GM18870 (cell line): Measurements from ENCODE around the gene CSRP3.
"Not testable (repeated sequence)": the region's sequence is repeated elsewhere in the genome, so short reads cannot be mapped to it uniquely, and the experiment has no call there.

ENCODE experiments used
- ATAC-seq: cut with Tn5 transposase; IDR thresholded peaks from one replicate; pipeline ENCODE4 v1.9.1; 2021; ENCODE audit warnings: moderate library complexity; ENCODE audit not compliant: unreplicated experiment

The CSRP3 gene

DNA sequence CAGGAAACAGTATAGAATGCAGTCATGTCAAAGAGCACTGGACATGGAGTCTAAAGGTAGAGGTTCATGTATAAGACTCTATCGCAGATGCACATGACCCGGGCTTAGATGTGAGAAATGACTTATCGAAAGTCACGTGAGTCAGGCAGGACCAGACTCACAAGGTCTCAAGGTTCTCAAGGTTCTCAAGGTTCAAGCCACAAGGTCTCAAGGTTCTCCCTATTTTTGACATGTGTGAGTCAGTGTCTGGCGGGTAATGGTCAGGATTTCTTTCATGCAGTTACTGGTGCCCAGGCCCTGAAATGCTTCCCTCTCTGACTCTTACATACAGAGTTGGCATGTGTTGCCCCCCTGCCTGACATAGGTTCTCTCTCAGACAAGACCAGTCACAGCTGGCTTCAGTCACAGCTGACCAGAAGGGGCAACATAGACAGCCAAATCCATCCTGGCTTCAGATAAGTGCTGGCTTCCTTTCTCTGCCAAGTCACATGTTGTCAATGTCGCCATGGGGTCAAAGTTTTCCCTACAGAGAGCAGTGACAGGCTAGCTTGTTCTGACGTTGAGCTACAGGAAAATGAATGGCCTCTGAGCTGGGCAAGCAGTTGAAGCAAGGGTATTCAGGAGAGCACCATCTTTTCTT, 10.1 kb downstream of the CSRP3 start:
- ATAC-seq = no peak

DNA sequence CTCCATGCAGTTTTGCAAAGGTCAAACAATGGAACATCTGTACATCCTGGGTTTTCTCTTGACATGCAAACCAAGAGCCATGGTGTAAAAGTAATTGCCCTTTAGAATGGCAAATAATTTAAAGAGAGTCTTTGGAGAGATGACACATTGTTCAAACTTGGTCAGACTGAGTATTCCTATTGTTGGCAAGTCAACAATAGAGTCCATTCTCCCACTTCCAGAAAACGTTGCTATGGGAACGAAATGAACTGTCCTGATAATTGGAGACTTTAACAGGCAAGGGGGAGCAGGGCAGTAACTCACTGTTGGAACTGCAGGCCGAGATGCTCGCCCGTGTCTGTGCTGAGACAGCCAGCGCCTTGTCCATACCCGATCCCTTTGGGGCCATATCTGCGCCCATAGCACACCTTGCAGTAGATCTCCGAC, 13.9 kb downstream of the CSRP3 start:
- no peak for ATAC-seq

DNA sequence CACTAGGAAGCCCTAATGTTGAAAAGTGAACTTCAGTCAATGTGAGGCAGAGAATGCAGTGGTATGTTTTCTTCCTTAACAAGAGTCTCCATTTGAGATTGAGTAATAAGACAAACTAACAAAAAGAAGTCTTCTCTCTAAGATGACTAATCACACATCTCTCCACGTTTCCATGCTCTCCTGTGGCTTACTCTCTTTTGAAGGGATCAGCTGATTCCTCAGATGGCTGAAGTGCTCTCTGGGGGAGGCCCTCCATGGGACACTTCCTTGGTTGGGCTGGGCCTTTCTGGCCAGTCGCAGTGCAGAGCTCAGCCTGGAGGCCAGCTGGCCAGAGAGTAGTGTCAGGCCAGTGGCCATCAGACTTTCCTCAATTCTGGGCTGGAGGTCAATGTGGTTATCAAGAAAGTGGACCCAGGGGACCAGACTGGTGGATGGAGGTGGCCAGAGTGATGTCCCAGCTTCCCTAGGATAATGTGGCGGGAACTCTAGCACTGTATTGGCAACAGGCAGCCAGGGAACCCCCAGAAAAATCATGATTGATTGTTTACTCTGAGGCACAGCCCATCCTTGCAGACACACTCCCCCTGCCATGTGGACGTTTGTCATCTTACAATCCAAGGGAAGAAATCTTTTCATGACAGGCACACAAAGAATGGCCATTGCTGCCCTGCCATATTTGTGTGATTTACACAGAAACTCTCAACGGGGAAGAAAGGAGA, 14.5 kb downstream of the CSRP3 start:
- no peak for ATAC-seq

DNA sequence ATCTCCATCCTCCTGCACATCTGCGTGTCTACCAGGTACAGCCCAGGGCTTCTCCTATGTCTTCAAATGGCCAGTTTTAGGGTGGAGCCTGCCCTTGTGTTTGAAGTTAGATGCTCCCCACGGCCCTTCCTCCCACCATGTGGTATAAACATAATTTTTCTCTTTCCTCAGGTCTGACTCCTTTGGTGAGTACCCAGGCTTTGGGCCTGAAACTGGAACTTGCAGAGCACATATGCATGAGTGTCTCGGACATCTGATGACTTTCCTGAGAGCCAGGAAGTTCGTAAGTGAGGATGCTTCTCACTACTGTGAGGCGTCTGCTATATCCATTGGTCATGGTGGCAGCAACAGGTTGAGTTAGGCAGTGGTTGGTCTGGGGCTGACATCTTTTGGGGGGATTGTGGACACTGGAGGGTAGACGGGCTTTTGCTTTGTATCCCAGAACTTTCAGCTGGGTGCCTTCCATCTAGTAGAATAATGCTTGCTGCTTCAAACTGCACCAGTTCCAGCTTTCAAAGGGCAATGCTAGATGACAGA, 16.2 kb downstream of the CSRP3 start:
- ATAC-seq = no peak

DNA sequence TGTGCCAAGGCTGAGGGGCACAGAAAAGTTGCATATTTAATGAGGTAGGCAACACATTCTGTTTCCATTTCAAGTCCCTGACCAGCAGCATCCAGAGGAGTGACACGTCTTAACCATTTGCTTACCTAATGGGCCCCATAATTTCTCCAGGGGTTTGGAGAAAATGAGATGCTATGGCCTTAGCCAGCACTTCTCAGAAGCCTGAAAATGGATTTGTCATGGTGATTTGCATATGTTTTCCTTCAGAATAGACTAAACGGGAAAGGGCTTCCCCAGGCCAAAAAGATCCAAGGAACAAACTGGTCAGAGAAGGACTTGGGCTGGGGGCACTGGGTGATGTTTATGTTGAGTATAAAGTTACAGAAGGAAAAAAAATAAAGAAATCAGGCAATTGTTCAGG, 16.7 kb downstream of the CSRP3 start:
- no peak for ATAC-seq

DNA sequence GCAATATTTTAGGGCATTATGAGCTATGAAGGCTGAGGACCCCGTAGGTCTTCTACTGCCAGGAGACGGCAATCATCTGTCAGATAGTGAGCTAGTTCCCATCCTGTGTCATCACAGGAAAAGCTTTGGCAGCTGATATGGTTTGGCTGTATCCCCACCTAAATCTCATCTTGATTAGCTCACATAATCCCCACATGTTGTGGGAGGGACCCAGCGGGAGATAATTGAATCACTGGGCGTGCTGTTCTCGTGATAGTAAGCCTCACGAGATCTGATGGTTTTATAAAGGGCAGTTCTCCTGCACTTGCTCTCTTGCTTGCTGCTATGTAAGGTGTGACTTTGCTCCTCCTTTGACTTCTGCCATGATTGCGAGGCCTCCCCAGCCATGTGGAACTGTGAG, 18.1 kb downstream of the CSRP3 start:
- no peak for ATAC-seq

- ATAC-seq = no peak
Observed at GRCh38 chr11:19181531-19182261, 20.1 kb downstream of the CSRP3 start.

DNA sequence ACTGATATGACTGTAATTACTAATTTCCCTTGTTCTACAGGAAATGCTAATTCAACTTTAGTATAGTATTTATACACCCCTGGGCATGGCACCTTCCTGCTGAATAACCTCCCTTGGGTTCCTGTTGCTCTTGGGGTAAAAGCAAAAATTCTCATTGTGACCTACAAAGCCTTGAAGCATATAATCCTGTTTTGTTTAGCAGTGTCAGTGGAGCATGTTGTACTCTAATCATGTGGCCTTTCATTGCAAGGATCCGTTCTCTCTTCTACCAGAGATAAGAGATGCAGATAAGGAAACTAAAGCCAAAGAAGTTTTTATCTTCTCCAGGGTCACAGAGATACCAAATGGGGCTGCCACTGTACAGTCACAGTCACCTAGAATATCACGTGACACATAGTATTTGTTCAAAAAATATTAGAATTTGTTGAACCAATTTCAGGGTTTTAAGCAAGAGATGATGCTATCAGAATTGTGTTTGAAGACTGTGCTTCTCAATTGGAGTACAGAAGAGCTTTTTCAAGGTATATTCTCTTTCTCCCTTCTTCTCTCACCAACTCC, 25.1 kb downstream of the CSRP3 start:
- ATAC-seq = no peak

- ATAC-seq = no peak
Observed at GRCh38 chr11:19173964-19174638, 27.7 kb downstream of the CSRP3 start.

GRCh38 chr11:19173004-19173689, 28.6 kb downstream of the CSRP3 start:
- ATAC-seq = no peak

GRCh38 chr11:19168090-19168489, 33.7 kb downstream of the CSRP3 start:
- no peak for ATAC-seq

DNA sequence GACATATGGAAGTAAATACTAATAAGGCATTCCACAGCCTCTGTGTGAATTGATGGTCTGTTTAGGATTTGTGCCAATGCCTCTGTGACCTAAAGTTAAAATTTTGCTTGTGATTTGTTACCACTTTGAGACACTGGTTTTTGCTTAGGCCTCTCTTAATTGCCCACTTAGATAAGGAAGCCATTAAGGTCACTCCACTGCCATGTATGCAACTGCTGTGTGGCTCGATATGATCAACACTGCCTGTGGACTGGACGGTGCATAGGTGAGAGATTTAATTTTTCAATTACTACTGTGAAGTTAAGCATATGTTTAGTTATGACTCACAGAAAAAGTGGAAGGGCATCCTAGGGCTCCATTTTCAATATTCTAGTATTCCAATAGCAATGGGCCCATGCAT, 36.9 kb downstream of the CSRP3 start:
- ATAC-seq = no peak

- no peak for ATAC-seq
Observed at GRCh38 chr11:19164230-19164855, 37.4 kb downstream of the CSRP3 start.

DNA sequence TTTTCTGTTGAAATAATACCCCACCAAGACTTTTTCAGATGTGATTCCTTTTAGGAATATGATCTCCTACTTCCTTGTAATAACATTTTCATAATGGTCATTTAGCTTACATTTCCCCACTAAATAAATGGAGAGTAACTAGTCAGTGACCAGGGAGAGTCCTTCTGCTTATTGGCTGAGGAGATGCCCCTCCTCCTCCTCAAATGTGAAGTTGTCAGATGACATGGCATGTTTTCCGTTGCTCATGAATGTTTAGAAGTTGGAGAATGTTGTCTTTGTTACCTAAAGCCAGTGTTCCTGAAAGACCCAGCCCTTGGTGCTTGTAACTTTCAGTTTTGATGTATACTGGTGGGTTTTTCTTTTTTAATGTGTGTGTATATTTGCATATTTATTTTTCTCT, 38.2 kb downstream of the CSRP3 start:
- ATAC-seq = no peak

GRCh38 chr11:19162951-19163505, 38.8 kb downstream of the CSRP3 start:
- no peak for ATAC-seq

GRCh38 chr11:19161651-19162050, 40.1 kb downstream of the CSRP3 start:
- ATAC-seq = no peak

DNA sequence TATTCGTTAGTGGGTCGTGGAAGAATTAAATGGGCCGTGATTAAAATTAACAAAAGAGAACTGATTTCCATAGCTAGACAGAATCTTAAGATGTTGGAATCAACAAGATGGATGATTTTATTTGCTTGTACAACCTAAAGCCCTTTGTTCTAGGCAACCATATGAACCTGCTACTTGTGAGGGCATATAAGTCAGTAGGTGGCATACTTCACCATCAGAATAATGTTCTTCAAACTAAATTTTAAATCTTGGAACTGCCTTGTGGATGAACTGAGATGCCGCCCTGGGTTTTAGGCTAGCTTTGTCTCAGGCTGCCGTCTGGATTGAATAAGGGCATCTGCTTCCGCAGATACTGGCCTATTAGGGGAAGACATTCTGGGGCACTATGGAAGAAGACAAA, 40.9 kb downstream of the CSRP3 start:
- ATAC-seq = no peak

DNA sequence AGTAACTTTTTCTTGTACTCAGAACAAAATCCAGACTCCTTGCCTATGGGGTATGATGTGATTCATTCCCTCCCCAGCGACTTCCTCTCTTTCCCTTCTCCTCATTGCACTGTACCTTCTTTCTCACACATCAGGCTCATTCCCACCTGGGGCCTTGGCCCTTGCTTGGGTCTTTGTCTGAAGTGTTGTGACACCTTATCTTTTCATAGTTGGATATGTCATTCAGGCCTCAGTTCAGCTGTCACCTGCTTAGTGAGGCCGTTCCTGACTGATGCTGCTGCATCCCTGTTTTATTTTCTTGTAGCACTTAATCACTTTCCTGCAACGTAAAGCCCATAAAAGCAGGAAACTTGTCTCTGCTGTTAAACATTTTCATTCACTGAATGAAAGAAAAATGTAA, 44.9 kb downstream of the CSRP3 start:
- ATAC-seq = no peak

GRCh38 chr11:19145319-19145718, 56.5 kb downstream of the CSRP3 start:
- ATAC-seq = no peak

- not testable (repeated sequence) for ATAC-seq
Observed at GRCh38 chr11:19136884-19137283, 64.9 kb downstream of the CSRP3 start.
